Erythroblast (primary cell): ENCODE results near the gene HPCAL4.

Experiments used
- GATA1 ChIP-seq: IDR thresholded peaks from 2 replicates; pipeline ENCODE4 v1.6.1; 2011; ENCODE audit warnings: low read depth, mild to moderate bottlenecking, control low read depth, low read length, moderate library complexity
- POLR2A ChIP-seq: IDR thresholded peaks from 2 replicates; pipeline ENCODE4 v1.6.1; 2011; ENCODE audit warnings: mild to moderate bottlenecking, low read length

GRCh38 chr1:39729030-39729429 is 37.8 kb upstream of the HPCAL4 start:
- TF ChIP-seq POLR2A = no peak
- no peak for TF ChIP-seq GATA1
